HepG2 (cell line): ENCODE results near the gene MEG3.
A peak's percentile ranks its signal among the peaks of the same experiment; 100 is the strongest.

Experiments
- CEBPG ChIP-seq: IDR thresholded peaks from 2 replicates; pipeline ENCODE4 v1.6.1; 2016
- MTF1 ChIP-seq: sonication (generic); formaldehyde crosslinking; IDR thresholded peaks from 2 replicates; pipeline ENCODE4 v1.5.0; 2020; ENCODE audit warnings: missing genetic modification reagents
- RFX5 ChIP-seq: IDR thresholded peaks from 2 replicates; pipeline ENCODE4 v1.6.1; 2011; ENCODE audit warnings: low read depth, low read length, improper control_type of control experiment
- SMAD9 ChIP-seq: sonication (generic); formaldehyde crosslinking; IDR thresholded peaks from 2 replicates; pipeline ENCODE4 v1.5.1; 2020; ENCODE audit warnings: mild to moderate bottlenecking, missing genetic modification reagents
- TAF1 ChIP-seq: sonication (generic); formaldehyde crosslinking; IDR thresholded peaks from 2 replicates; pipeline ENCODE4 v1.4.0; 2020; ENCODE audit warnings: missing genetic modification reagents
- ZFP41 ChIP-seq: sonication (generic); formaldehyde crosslinking; IDR thresholded peaks from 2 replicates; pipeline ENCODE4 v1.4.0; 2020; ENCODE audit warnings: mild to moderate bottlenecking, missing genetic modification reagents, borderline replicate concordance
- ZKSCAN1 ChIP-seq: fragments of 150-350 bp; IDR thresholded peaks from 2 replicates; pipeline ENCODE4 v1.6.1; 2014; ENCODE audit warnings: low read length
- ZNF549 ChIP-seq: sonication (generic); formaldehyde crosslinking; IDR thresholded peaks from 2 replicates; pipeline ENCODE4 v1.5.0; 2020; ENCODE audit warnings: missing genetic modification reagents
- ZZZ3 ChIP-seq: sonication (generic); formaldehyde crosslinking; IDR thresholded peaks from 2 replicates; pipeline ENCODE4 v1.4.0; 2020; ENCODE audit warnings: missing genetic modification reagents, mild to moderate bottlenecking, borderline replicate concordance
- TF ChIP-seq, protein P1 (sequence below): sonication (generic); formaldehyde crosslinking; IDR thresholded peaks from 2 replicates; pipeline ENCODE4 v1.5.0; 2020; ENCODE audit warnings: mild to moderate bottlenecking, missing genetic modification reagents, moderate library complexity
- TF ChIP-seq, protein P2 (sequence below): sonication (generic); formaldehyde crosslinking; IDR thresholded peaks from 2 replicates; pipeline ENCODE4 v1.8.1; 2023; ENCODE audit warnings: mild to moderate bottlenecking, inconsistent platforms, moderate library complexity, missing genetic modification reagents, borderline replicate concordance
- TF ChIP-seq, protein P3 (sequence below): sonication (generic); formaldehyde crosslinking; IDR thresholded peaks from 2 replicates; pipeline ENCODE4 v1.5.1; 2020; ENCODE audit warnings: missing genetic modification reagents, mild to moderate bottlenecking, borderline replicate concordance

DNA sequence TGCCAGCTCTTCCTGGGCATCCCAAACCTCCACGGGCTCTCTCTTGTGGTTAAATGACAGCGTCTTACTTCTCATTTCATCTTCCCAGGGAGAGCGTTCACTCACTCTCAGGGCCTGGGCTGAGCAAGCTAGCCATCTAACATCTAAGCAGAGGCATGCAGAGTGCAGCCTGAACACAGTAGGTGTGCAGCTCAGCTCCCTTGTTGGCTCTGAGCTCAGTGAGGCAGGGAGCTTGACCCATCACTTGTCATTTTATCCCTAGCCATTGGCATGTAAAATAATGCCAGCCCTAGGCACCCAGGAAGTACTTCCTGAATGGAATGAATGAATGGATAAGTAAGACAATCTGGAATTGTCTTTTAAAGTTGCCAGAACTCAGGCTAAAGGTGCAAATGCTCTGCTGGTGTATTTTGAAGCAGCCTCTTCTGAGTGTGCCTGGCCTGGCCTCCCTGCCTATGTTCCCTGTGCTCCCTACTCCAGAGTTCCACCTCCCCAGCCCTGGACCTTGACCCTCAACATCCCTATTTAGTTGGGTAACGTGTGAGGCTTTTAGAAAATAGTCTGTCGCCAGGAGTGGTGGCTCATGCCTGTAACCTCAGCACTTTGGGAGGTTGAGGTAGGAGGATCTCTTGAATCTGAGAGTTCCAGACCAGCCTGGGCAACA, 9.5 kb upstream of the MEG3 start:
- TF ChIP-seq RFX5 = no peak
- TF ChIP-seq, protein P1, sequence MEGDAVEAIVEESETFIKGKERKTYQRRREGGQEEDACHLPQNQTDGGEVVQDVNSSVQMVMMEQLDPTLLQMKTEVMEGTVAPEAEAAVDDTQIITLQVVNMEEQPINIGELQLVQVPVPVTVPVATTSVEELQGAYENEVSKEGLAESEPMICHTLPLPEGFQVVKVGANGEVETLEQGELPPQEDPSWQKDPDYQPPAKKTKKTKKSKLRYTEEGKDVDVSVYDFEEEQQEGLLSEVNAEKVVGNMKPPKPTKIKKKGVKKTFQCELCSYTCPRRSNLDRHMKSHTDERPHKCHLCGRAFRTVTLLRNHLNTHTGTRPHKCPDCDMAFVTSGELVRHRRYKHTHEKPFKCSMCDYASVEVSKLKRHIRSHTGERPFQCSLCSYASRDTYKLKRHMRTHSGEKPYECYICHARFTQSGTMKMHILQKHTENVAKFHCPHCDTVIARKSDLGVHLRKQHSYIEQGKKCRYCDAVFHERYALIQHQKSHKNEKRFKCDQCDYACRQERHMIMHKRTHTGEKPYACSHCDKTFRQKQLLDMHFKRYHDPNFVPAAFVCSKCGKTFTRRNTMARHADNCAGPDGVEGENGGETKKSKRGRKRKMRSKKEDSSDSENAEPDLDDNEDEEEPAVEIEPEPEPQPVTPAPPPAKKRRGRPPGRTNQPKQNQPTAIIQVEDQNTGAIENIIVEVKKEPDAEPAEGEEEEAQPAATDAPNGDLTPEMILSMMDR (CRISPR knock-in tag) = 0 out of 2 replicates have a peak, but pooled peaks have one; percentile 0
- TF ChIP-seq, protein P2, sequence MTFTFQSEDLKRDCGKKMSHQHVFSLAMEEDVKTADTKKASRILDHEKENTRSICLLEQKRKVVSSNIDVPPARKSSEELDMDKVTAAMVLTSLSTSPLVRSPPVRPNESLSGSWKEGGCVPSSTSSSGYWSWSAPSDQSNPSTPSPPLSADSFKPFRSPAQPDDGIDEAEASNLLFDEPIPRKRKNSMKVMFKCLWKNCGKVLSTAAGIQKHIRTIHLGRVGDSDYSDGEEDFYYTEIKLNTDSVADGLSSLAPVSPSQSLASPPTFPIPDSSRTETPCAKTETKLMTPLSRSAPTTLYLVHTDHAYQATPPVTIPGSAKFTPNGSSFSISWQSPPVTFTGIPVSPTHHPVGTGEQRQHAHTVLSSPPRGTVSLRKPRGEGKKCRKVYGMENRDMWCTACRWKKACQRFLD = no peak
- TF ChIP-seq ZZZ3 (CRISPR knock-in tag) = no peak
- no peak for TF ChIP-seq ZNF549 (CRISPR knock-in tag)
- no peak for TF ChIP-seq ZFP41 (CRISPR knock-in tag)
- TF ChIP-seq TAF1 = peak; percentile 37; the same call in 1 of the 2 replicates
- peak; percentile 26; the same call in 1 of the 2 replicates for TF ChIP-seq ZKSCAN1
- TF ChIP-seq CEBPG (CRISPR knock-in tag) = peak; percentile 77
- TF ChIP-seq SMAD9 (CRISPR knock-in tag) = no peak
- TF ChIP-seq, protein P3, sequence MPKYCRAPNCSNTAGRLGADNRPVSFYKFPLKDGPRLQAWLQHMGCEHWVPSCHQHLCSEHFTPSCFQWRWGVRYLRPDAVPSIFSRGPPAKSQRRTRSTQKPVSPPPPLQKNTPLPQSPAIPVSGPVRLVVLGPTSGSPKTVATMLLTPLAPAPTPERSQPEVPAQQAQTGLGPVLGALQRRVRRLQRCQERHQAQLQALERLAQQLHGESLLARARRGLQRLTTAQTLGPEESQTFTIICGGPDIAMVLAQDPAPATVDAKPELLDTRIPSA (CRISPR knock-in tag) = no peak
- no peak for TF ChIP-seq MTF1
